Activated CD8-positive, alpha-beta memory T cell treated with anti-CD3 and anti-CD28 coated beads for 4 hours (primary cell): Measurements from ENCODE around the gene F12.

ENCODE experiments used
- DNase-seq, 2 donors: peaks; one replicate each; pipeline ENCODE4 v3.0.0-alpha.2; 2020; ENCODE audit warnings: low read depth in 2 of 2

Gene F12

DNA sequence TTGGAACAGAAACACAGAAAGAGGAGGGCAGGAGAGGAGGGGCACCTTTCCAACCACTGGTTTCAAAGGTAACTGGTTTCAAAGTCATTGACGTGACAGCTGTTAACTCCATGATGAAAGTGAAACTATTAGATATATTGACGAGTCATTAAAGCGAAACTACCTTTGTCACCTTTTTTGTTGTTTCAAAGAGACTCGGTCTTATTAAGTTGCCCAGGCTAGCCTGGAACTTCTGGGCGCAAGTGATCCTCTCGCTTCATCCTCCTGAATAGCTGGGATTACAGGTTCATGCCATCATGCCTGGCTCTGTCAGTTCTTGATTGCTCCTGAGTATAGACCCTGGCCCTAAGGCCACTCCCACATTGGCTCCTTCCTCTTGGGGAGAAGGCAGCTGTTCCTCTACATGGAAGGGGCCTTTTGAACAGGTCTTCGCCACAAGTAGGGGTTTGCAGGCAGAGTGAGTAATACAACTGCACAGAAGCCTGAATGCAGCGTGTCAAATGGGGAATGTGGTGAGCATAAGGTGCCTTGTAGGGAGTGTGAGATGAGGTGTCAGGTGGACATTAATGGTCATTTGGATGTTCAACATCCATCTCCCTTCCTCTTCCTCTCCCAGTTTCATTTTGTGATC, 3.4 kb upstream of the F12 start:
- no peak for DNase-seq

DNA sequence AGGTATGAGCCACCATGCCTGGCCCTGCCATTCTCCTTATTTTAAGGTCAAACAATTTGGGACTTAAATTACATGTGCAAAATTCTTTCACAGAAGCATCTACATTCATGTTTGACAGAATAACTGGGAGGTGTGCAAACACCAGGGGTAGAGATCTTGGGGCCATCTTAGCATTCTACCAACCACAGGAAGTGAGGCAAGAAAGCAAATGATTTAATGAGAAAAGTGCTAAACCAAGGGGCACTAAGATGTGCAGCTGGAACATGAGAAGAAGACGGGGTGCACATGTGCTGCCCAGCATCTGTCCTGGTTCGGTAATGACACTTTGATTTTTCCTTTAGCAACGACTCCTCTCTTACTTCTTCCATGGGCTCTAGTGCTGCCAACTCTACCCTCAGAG, 1.2 kb upstream of the F12 start:
- no peak for DNase-seq

DNA sequence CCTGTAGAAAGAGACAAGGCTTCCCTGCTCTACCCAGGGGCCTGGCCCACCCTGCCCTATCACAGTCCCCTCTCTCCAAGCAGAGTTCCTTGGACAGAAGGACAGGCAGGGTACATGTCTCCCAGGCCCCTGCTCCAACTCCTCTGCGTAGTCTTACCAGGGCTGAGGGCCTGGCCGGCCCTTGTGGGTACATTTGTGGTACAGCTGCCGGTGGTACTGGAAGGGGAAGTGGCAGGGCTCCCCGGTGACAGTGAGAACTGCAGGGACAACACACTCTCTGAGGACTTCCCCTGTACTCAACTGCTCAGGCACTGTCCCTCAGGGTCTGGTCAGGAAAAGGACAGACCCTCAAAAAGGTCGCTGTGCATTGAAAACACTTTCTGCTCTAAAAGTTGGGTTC, 3.6 kb downstream of the F12 start:
- no peak for DNase-seq

DNA sequence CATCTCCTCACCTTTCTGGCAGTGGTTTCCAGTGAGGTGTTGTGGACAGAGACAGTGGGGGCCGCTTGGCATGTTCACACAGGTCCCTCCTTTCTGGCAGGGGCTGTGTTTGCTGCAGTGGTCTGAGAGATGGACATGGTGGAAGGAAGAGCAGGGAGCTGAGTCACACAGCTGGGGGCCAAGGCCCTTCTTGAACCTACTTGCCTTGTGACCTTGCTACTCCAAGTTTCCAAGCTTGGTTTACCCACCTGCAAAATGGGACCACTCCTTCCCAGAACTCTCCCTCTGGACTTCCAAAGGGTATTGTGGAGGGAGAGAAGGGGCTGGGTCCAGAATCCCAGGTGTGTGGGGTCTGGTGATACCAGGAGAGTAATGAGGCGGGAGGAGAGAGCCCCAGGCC, 4.1 kb downstream of the F12 start:
- no peak for DNase-seq

DNA sequence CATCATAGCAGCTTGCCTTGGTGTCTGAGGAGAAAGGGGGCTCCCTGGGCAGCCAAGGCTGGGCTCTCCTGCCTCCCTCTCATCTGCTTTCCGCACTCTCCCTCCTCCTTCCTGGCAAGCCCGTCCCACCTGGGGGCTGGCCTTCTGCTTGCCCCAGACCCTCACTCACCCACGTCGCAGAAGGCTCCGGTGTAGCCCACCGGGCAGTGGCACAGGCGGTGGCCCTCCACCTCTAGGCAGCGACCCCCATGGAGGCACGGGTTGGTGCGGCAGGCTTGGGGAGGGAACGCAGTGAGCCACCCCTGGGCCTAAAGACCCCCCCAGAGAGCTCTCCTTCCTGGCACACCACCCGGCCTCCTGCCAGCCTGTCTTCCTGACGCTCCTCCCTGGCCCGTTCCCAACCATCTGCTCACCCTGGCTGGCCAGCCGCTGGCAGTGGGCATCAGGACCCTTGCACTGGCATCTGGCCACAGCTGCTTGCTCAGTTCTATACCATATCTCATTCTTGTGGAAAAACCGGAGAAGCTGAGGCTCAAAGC, 4.7 kb downstream of the F12 start:
- DNase-seq: no peak

DNA sequence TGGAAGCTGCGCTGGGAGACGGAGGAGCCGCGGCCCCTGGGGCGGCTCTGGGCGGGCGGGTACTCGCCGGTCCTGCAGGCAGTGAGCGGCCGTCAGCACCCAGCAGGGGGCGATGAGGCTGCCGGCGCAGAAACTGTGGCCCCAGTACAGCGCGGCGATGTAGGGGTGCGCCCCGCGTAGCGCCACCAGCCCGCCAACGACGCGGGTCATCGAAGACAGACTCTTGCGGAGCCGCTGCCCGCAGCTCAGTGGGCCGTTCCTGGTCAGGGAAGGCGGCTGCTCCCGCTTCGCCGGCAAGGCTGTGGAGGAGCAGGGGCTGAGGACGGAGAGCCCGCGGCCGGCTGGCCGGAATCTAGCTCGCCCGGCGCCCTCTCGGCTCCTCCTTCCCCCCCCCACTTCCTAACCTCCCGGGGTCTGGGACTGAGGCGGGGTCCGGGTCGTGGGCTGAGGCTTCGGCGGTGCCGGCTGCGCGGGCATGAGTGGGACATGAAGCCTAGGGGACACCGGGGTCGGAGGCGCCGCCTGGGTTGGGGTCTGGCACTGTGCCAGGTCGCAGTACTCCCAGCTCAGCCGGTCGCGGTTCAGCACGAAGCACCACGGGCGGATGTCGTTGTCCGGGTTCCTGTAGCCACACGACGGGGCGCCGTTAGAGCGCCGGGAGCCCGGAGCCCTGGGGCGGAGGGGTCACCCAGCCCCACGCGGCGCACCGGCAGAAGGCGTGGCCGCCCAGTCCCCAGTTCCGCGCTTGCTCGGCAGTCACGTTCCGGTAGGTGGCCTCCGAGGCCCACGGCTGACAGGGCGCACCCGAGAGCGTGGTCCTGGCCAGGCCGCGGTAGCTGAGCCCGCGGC, 5.3 kb downstream of the F12 start:
- DNase-seq: peak; percentile 73 to 75

DNA sequence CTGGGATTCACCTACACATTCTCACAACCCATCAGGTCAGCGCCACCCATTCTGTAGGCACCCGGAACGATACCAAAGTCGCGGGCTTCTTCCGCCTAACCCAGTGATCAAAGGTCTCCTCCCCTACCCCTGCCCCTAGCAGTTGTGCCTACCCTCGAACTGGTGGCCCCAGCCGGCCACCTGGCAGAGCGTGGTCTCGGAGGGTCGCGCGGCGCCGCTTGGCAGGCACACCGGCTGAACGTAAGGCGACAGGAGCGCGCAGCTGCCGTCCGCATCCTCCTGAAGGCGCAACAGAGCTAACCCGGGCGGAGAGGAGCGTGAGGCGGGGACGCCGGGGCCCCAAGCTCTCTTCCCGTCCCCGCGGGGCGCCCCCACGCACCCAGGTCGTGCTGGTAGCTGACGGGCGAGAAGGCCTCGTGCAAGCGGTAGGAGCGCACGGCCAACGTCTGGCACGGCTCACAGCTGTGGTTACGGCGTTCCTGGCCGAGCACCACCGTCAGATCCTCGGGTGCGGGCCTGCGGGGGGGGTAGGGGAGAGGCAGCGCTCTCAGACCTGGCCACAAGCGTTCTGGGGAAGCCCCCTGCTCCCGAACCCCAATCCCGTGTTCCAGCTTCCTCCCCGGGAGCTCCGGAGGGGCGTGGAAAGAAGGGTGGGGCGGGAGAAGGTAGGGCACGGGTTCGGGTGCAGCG, 6.1 kb downstream of the F12 start:
- peak in 1 of 2 donors; percentile 18 for DNase-seq

- DNase-seq: peak; percentile 19 to 45
Measured at GRCh38 chr5:177402271-177403043, 6.9 kb downstream of the F12 start.

DNA sequence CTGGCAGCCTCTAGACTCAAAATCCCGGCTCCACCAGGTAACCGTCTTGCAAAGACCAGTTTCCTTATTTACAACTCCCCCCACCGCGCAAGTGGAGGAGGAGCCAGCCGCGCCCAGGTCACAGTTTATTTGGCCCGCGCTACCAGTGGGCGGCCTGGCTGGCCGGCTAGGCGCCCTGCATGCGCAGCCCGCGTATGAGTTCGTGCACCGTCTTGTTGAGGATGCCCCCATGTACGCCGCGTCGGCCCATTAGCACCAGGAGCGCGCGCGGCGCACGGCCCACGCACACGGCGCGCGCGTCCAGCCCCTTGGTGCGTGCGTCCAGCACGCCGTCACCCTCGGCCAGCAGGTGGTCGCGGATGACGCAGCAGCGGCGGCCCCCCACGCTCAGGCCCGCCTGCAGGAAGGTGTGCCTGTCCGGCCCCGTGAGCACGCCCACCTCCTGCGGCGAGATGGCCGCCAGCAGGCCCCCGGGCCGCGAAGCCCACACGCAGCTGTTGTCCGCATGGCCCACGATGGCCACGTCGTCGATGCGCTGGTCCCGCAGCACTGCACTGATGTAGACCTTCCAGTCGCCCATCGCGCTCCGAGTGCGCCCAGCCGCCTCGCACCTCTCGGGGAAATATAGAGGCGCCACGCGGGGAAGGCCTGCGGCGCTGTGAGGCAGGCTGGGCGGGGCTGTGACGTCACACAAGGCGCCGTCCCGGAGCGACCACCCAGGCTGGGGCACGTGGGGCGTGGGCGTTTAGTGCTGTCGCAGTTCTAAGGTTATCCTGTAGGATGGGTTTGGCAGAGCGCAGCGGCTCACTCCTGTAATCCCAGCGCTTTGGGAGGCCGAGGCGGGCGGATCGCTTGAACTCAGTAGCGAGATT, 9.1 kb downstream of the F12 start, which contains the start of gene PFN3:
PFN3 (minus strand) TSS at position 665 of the 872 bp plus-strand sequence; CDS start at position 580, 85 bp downstream.
- DNase-seq: no peak

DNA sequence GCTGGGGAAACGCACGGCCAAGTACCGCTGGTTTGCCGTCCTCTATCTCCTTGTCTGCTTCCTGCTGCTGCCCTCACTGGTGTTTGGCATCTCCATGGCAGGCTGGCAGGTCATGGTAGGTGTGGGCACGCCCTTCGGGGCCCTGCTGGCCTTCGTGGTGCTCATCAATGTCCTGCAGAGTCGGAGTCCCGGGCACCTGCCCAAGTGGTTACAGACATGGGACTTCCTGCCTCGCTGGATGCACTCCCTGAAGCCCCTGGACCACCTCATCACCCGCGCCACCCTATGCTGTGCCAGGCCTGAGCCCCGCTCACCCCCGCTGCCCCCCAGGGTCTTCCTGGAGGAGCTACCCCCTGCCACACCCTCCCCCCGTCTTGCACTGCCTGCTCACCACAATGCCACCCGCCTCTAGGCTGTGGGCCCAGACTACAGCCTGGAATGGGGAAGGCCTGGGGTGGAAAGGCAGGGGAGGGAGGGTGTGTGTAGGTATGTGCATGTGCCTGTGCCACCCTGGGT, 11.4 kb downstream of the F12 start:
- DNase-seq: no peak

- DNase-seq: no peak
Measured at GRCh38 chr5:177396807-177397206, 12.6 kb downstream of the F12 start.

- no peak for DNase-seq
Measured at GRCh38 chr5:177396078-177396477, 13.3 kb downstream of the F12 start.

- no peak for DNase-seq
Measured at GRCh38 chr5:177393990-177394389, 15.4 kb downstream of the F12 start.

- no peak for DNase-seq
Measured at GRCh38 chr5:177393206-177393765, 16.1 kb downstream of the F12 start.

- no peak for DNase-seq
Measured at GRCh38 chr5:177392765-177393164, 16.6 kb downstream of the F12 start.

DNA sequence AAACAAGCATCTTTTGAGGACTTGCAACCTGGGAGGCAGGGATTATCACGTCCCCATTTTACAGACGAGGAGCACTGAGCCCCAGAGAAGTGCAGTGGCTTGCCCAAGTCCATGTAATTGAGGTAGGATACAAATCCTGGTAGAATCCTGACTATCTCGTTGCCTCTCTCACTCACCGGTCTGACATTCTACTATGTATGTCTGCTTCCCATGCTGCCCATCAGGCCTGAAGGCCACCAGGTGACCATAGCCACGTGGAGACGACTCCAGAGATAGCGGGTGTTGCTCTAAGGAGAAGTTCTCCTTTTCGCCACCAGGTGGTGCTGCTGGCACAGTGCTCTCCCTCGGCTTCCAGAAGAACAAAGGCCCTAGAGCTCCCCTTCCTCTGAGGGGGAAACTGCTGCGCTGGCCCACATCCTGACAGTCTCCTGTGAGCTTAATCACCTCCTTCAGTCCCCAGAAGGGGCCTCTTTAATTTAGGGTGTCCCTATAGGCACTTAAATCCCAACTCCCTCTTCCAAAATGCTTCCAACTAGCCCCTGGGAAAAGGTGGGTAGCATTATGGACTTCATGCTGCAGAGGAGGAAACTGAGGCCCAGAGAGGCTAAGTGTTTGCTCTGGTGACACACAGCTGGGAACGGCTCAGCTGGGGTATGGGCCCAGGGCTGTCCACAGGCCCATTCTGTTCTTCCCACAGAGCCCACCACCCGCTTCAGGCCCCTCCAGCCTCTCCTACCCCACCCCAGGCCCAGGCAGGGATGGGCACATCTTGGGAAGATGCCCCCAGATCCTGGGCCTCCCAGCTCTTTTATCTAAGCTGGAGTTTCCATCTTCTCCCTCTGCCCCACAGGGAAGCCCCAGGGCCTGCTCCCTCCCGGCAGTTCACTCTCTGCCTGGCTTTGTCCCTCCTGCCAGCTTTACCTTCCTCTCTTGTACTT, 18.7 kb downstream of the F12 start:
- peak; percentile 69 to 77 for DNase-seq

- peak in 1 of 2 donors; percentile 24 for DNase-seq
Measured at GRCh38 chr5:177389241-177390169, 19.9 kb downstream of the F12 start.
